Fibroblast of lung (primary cell): ENCODE measurements around the gene SPRYD4.
"Not testable (repeated sequence)": the region's sequence is repeated elsewhere in the genome, so short reads cannot be mapped to it uniquely, and the experiment has no call there.

ENCODE experiments used
- EZH2 ChIP-seq: IDR thresholded peaks from 2 replicates; pipeline ENCODE4 v1.5.1; 2012; ENCODE audit warnings: low read length, control low read depth, mild to moderate bottlenecking; ENCODE audit errors: missing control alignments
- TF ChIP-seq, protein P1 (sequence below), 2 donors: IDR thresholded peaks in 1 of 2; conservative IDR thresholded peaks in 1 of 2; 1 replicate in 1 of 2; 2 replicates in 1 of 2; pipeline ENCODE4 v1.5.1; 2011 to 2012; ENCODE audit warnings: low read length in 2 of 2, control low read depth in 1 of 2, inconsistent platforms in 1 of 2, low read depth in 1 of 2, mild to moderate bottlenecking in 1 of 2

DNA sequence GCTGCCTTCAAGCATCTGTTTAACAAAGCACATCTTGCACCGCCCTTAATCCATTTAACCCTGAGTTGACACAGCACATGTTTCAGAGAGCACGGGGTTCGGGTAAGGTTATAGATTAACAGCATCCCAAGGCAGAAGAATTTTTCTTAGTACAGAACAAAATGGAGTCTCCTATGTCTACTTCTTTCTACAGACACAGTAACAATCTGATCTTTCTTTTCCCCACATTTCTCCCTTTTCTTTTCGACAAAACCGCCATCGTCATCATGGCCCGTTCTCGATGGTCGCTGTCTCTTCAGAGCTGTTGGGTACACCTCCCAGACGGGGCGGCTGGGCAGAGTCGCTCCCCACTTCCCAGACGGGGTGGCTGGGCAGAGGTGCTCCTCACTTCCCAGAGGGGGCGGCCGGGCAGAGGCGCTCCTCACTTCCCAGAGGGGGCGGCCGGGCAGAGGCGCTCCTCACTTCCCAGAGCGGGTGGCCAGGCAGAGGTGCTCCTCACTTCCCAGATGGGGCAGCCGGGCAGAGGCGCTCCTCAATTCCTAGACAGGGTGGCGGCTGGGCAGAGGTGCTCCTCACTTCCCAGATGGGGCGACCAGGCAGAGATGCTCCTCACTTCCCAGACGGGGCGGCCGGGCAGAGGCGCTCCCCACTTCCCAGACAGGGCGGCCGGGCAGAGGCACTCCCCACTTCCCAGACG is 25.2 kb downstream of the SPRYD4 start:
- TF ChIP-seq, protein P1, sequence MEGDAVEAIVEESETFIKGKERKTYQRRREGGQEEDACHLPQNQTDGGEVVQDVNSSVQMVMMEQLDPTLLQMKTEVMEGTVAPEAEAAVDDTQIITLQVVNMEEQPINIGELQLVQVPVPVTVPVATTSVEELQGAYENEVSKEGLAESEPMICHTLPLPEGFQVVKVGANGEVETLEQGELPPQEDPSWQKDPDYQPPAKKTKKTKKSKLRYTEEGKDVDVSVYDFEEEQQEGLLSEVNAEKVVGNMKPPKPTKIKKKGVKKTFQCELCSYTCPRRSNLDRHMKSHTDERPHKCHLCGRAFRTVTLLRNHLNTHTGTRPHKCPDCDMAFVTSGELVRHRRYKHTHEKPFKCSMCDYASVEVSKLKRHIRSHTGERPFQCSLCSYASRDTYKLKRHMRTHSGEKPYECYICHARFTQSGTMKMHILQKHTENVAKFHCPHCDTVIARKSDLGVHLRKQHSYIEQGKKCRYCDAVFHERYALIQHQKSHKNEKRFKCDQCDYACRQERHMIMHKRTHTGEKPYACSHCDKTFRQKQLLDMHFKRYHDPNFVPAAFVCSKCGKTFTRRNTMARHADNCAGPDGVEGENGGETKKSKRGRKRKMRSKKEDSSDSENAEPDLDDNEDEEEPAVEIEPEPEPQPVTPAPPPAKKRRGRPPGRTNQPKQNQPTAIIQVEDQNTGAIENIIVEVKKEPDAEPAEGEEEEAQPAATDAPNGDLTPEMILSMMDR (conservative IDR thresholded peaks at IDR 0.05 in 1 of 2, IDR thresholded peaks at IDR 0.05 in 1 of 2; ENCODE audit: low read depth in 1 of 2, low read length in 2 of 2): not testable (repeated sequence)
- TF ChIP-seq EZH2: not testable (repeated sequence)
